SK-N-SH (cell line): Measurements from ENCODE around the gene FGF5.

Experiments
- CHD2 ChIP-seq: fragments of 150-350 bp; IDR thresholded peaks from 2 replicates; pipeline ENCODE4 v1.6.1; 2018; ENCODE audit warnings: low read length; ENCODE audit not compliant: partially characterized antibody
- EP300 ChIP-seq, 2 experiments: IDR thresholded peaks; 2 replicates each; pipeline versions ENCODE4 v1.4.0 to v1.6.1; 2012; ENCODE audit warnings: borderline replicate concordance in 1 of 2, low read depth in 1 of 2, low read length in 1 of 2
- MEF2A ChIP-seq: IDR thresholded peaks from 2 replicates; pipeline ENCODE4 v1.4.0; 2012; ENCODE audit warnings: low read depth, borderline replicate concordance
- MXI1 ChIP-seq: IDR thresholded peaks from 2 replicates; pipeline ENCODE4 v1.6.1; 2012; ENCODE audit warnings: mild to moderate bottlenecking, low read depth, low read length, improper control_type of control experiment
- NRF1 ChIP-seq: IDR thresholded peaks from 2 replicates; pipeline ENCODE4 v1.6.1; 2012; ENCODE audit warnings: low read depth, mild to moderate bottlenecking, low read length
- RAD21 ChIP-seq: IDR thresholded peaks from 2 replicates; pipeline ENCODE4 v1.6.1; 2012; ENCODE audit warnings: mild to moderate bottlenecking, low read length
- RCOR1 ChIP-seq: fragments of 150-350 bp; IDR thresholded peaks from 2 replicates; pipeline ENCODE4 v1.6.1; 2017; ENCODE audit warnings: antibody characterized with exemption, low read length
- RFX5 ChIP-seq: IDR thresholded peaks from 2 replicates; pipeline ENCODE4 v1.6.1; 2012; ENCODE audit warnings: mild to moderate bottlenecking, improper control_type of control experiment, low read length
- RXRA ChIP-seq: IDR thresholded peaks from 2 replicates; pipeline ENCODE4 v1.4.0; 2012; ENCODE audit warnings: low read depth, mild to moderate bottlenecking, borderline replicate concordance
- YY1 ChIP-seq: IDR thresholded peaks from 2 replicates; pipeline ENCODE4 v1.4.0; 2012; ENCODE audit warnings: low read depth, mild to moderate bottlenecking
- TF ChIP-seq, protein P1 (sequence below): IDR thresholded peaks from 2 replicates; pipeline ENCODE4 v1.4.0; 2012; ENCODE audit warnings: low read depth, borderline replicate concordance
- TF ChIP-seq, protein P2 (sequence below): fragments of 200-600 bp; sonication (generic); IDR thresholded peaks from 2 replicates; pipeline ENCODE4 v1.6.1; 2017; ENCODE audit warnings: antibody characterized with exemption, mild to moderate bottlenecking, moderate library complexity
- TF ChIP-seq, protein P3 (sequence below): fragments of 150-350 bp; IDR thresholded peaks from 2 replicates; pipeline ENCODE4 v1.6.1; 2017; ENCODE audit warnings: antibody characterized with exemption, low read length, low read depth, borderline replicate concordance

DNA sequence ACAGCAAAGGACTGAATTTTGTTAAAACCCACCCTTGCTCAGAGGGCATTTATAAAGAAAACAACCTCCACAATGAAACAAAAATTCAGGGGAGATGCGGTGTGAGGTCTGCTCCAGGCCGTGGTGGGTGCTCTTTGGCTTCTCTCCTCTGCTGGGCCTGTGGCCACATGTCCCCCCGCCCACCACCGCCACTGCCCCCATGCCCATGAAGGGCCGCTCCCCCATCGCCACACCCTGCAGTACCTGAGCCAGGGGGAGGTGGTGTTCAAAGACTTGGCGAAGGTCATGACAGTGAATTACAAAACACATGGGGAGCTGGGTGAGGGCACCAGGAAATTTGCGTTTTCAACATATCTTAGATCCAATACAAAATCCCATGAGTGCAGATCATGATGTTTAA lies 54.9 kb downstream of the FGF5 start:
- TF ChIP-seq, protein P1, sequence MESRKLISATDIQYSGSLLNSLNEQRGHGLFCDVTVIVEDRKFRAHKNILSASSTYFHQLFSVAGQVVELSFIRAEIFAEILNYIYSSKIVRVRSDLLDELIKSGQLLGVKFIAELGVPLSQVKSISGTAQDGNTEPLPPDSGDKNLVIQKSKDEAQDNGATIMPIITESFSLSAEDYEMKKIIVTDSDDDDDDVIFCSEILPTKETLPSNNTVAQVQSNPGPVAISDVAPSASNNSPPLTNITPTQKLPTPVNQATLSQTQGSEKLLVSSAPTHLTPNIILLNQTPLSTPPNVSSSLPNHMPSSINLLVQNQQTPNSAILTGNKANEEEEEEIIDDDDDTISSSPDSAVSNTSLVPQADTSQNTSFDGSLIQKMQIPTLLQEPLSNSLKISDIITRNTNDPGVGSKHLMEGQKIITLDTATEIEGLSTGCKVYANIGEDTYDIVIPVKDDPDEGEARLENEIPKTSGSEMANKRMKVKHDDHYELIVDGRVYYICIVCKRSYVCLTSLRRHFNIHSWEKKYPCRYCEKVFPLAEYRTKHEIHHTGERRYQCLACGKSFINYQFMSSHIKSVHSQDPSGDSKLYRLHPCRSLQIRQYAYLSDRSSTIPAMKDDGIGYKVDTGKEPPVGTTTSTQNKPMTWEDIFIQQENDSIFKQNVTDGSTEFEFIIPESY = no peak
- TF ChIP-seq, protein P2, sequence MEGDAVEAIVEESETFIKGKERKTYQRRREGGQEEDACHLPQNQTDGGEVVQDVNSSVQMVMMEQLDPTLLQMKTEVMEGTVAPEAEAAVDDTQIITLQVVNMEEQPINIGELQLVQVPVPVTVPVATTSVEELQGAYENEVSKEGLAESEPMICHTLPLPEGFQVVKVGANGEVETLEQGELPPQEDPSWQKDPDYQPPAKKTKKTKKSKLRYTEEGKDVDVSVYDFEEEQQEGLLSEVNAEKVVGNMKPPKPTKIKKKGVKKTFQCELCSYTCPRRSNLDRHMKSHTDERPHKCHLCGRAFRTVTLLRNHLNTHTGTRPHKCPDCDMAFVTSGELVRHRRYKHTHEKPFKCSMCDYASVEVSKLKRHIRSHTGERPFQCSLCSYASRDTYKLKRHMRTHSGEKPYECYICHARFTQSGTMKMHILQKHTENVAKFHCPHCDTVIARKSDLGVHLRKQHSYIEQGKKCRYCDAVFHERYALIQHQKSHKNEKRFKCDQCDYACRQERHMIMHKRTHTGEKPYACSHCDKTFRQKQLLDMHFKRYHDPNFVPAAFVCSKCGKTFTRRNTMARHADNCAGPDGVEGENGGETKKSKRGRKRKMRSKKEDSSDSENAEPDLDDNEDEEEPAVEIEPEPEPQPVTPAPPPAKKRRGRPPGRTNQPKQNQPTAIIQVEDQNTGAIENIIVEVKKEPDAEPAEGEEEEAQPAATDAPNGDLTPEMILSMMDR = no peak
- no peak for TF ChIP-seq EP300 (IDR thresholded peaks at IDR 0.05; ENCODE audit: borderline replicate concordance in 1 of 2, low read depth in 1 of 2, low read length in 1 of 2)
- TF ChIP-seq RFX5 = no peak
- TF ChIP-seq CHD2 = no peak
- TF ChIP-seq RXRA = no peak
- no peak for TF ChIP-seq NRF1
- TF ChIP-seq, protein P3, sequence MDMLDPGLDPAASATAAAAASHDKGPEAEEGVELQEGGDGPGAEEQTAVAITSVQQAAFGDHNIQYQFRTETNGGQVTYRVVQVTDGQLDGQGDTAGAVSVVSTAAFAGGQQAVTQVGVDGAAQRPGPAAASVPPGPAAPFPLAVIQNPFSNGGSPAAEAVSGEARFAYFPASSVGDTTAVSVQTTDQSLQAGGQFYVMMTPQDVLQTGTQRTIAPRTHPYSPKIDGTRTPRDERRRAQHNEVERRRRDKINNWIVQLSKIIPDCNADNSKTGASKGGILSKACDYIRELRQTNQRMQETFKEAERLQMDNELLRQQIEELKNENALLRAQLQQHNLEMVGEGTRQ = no peak
- TF ChIP-seq RAD21 = no peak
- TF ChIP-seq YY1 = no peak
- no peak for TF ChIP-seq MEF2A
- TF ChIP-seq RCOR1 = no peak
- no peak for TF ChIP-seq MXI1
